GOT3 (cell line): ENCODE data around the gene PLCL1.

Source experiments
- DNase-seq: peaks from one replicate; lab custom pipeline; 2025; ENCODE audit warnings: mixed read lengths; lab: John Stamatoyannopoulos, UW

The PLCL1 gene

GRCh38 chr2:198115201-198115600 lies 310.8 kb downstream of the PLCL1 start:
- no peak for DNase-seq

- DNase-seq, result no peak
These were observed 312.4 kb downstream of the PLCL1 start for GRCh38 chr2:198116756-198117155.

GRCh38 chr2:198117406-198118041 lies 313.1 kb downstream of the PLCL1 start:
- no peak for DNase-seq

- no peak for DNase-seq
These were observed 323.2 kb downstream of the PLCL1 start for GRCh38 chr2:198127627-198128026.

- DNase-seq, result no peak
These were observed 325.2 kb downstream of the PLCL1 start for GRCh38 chr2:198129609-198130008.

DNA sequence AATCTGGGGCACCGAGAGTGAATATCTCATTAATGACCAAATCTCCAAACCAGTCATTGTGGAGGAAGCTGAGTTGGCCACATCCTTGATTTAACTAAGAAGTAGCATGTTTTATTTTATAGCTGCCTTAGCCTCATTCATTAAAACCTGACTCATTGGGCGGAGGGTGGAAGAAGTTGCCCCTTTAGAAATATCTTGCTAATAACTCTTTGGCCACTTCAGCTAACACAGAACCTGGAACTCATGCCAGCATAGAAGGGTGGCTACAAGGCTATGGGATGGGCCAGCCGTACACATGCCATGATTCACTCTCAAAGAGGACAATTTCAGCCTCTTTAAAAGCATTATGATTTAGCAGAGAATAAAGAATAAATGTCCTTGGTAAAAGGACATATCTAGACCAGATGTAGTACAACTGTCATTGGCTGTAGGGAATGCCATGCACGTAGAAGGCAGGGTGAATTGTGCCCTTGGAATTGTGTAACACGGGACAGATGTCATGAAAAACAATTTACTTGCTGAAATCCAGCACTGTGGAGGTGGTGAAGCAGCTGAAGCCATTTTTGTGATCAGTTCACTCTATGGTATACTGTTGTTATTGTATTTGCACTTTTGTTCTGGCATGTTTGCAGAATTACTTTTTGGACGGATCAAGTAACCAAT lies 330.0 kb downstream of the PLCL1 start:
- no peak for DNase-seq

DNA sequence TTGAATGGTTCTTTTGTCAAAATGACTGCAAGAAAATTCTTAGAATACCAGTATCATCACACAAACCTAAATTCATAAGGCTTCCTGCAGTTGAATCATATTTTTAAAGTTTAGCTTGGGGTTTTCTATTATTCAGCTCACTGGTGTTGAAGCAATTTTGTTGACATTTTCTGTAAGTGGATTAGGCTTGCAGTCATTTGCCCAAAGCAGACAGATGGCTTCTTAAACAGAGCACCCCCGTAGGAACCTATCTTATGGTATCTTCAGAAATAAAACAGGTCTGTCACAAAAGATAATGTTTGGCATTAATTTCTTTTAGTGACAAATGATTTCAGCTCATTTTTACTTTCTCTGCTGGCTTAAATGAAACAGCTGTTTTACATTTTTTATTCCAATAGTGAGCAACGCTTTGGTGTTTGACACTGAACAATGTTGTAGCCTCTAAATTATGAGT lies 331.1 kb downstream of the PLCL1 start:
- no peak for DNase-seq

DNA sequence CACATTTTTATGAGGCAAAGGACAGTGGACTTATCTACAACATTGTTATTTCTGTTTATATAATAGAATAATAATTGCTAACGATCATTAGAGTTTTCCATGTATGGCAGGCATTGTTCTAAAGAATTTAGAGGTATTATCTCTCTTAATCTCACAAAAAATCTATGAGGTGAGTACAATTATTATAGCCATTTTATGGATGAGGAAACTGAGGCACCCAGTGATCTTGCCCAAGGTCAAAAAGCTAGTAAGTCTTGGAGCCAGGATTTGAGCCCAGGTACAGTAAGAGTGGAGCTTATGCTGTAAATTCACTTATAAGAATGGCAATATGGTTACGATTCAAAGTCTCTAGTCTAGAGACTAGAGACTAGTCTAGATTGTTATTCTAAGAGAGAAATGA lies 331.7 kb downstream of the PLCL1 start:
- DNase-seq, result no peak

- DNase-seq, result no peak
These were observed 333.3 kb downstream of the PLCL1 start for GRCh38 chr2:198137733-198138132.

DNA sequence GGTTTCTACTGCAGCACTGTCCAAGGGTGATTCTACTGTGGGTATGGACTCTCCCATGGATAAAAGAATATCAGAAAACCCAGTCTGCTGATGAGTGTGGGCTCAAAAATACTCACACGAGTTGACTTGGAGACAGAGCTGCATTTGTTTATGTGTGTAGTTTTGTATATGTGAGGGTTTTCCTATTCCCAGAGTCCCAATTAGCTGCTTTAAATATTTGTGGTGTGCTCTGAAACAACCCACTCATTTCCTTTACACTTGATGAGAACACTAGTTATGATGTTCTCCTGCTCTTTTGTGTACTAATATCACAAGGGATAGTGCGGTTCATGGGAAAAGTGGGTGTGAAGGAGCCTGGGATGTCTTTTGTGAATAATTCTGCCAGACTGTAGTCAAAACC lies 337.3 kb downstream of the PLCL1 start:
- DNase-seq, result no peak

DNA sequence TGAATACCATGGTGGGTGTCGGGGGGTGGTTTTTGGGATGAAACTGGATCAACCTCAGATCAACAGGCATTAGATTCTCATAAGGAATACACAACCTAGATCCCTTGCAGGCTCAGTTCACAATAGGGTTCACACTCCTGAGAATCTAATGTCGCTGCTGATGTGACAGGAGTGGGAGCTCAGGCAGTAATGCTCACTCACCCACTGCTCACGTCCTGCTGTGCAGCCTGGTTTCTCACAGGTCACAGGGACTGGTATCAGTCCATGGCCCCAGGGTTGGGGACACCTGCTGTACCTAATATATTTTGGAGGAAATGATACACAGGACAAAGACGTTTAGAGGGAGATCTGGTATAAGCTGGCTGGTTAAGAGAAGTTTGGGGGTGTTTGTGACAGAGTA lies 338.8 kb downstream of the PLCL1 start:
- no peak for DNase-seq

DNA sequence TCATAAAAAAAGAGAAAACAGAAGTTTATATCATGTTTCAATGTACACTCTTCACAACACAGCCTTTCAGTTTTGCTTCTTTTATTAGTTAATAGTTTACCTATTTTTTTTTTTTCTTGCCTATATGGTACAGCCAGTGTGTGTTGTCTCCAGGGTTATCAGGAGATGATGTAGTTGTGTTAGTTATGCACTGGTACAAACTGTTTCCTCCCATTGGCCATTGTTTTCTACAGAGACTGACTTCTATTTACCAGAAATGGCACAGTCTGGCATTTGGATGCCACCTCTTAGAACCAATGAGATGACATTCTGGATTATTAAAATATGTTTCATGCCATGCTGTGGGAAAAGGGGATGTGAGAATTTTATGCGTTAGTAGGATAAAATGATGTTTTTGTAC lies 339.4 kb downstream of the PLCL1 start:
- no peak for DNase-seq

- no peak for DNase-seq
These were observed 340.3 kb downstream of the PLCL1 start for GRCh38 chr2:198144660-198145059.

GRCh38 chr2:198146346-198146940 lies 342.1 kb downstream of the PLCL1 start:
- no peak for DNase-seq

DNA sequence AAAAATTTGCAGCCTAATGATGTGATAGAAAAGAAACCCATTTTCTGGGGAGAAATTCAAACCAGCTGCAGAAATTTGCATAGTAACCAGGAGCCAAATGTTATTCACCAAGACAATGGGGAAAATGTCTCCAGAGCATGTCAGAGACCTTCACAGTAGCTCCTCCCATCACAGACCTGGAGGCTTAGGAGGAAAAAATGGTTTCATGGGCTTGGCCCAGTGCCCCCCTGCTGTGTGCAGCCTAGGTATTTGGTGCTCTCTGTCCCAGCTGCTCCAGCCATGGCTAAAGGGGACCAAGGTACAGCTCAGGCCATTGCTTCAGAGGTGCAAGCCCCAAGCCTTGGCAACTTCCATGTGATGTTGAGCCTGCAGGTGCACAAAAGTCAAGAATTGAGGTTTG lies 352.9 kb downstream of the PLCL1 start:
- DNase-seq, result no peak

DNA sequence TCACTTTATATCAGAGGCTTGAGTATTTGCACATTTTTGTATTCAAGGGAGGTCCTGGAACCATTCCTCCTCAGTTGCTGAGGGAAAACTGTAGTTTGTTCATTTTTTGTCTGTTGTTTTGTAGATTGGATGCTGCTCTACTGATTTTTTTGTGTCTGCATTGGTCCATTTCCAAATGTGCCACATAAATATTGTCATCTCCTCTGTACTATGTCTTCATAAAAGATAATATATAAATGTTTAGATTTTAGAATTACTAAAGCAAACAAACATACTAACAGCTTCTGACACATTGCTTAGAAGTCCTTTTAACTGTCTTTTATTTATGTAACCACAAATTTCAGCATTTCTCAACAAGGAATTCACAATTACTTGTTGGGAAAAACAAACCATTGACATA lies 356.8 kb downstream of the PLCL1 start:
- DNase-seq, result no peak

- DNase-seq, result no peak
These were observed 357.9 kb downstream of the PLCL1 start for GRCh38 chr2:198162276-198162675.

DNA sequence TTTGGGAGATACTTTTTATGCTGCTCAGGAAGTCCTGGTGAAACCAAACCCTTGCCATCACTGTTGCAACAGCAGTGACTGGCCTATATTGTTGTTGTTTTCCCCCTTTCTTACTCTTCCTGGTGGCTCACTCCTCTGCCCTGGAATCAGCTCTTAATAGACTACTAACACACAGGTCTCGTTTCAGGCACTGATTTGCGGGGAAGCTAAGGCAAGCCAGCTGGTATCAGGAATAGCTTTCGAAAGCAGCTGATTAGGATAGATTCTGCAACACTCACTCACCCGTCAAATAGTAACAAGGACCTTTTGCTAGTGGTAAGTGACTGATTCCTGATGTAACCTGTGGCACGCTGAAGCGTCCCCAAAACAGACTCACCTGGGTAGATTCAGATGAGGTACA lies 360.4 kb downstream of the PLCL1 start:
- DNase-seq, result no peak

DNA sequence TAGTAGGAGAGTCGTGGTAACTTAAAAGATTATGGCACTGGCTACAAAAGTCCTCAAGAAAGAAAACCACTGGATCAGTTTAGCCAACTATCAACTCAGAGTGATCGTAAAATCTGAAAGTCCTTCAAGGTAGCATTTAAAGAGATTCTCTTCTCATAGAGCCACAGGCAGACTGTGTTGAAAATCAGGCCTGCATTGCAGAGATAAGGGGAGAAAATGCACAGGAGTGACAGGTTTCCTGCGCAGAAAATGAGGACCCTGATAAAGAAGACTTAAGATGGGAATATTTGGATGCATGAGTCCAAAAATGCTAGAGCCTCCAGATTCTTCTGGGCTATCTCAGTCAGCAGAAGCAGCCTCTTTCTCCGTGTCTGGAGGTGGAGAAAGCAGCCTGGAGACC lies 360.9 kb downstream of the PLCL1 start:
- DNase-seq, result no peak

DNA sequence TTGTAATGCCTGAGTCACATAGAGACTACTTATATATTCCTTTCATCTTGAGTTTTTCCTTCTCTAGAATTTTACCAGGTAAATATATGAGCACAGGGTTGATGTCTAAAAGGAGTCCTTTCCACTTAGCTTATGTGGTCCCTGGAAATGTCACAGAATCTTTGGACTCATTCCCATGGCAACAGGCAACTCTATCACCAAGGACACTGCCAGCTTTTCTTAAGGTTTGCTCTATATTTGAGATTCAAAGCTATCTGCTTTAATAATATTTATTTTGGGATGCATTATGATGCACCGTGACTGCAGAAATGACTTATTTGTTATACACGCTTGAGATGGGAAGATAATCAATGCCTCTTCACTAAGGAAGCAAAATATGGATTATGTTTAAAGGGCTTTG lies 363.0 kb downstream of the PLCL1 start:
- DNase-seq, result no peak

- no peak for DNase-seq
These were observed 364.3 kb downstream of the PLCL1 start for GRCh38 chr2:198168651-198169050.

- DNase-seq, result no peak
These were observed 368.8 kb downstream of the PLCL1 start for GRCh38 chr2:198173242-198173641.

DNA sequence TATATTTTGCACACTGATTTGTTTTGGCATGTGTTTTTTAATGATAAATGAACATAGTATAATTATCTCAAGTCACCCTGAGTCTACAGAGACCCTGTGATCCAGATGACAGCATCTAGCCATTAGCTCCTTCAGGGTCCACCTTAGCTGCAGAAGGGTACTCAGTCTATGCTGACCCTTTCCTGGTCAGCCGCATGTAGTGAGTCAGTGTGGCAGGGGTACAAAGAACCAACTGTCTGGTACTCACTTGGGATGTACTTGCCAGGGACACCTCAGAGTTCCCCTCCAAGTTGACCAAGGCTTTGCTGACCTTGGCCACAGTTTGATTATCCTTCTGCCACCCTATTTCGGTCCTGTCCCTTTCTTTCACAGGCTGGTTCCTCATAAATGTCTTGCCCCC lies 369.5 kb downstream of the PLCL1 start:
- DNase-seq, result no peak

DNA sequence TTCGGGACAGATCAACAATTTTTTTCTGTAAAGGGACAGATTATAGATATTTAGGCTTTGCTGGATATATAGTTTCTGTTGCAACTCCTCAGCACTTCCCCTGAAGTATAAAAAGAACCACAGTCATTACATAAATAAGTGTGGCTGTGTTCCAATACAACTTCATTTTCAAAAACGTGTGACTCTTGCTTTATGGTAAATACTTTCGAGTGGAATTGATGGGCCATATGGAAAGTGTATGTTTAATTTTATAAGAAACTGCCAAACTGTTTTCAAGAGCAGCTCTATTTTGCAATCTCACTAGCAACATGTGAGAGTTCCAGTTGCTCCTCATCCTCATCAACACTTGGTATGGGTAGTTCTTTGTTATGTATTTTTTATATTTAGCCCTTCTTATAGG lies 370.9 kb downstream of the PLCL1 start:
- DNase-seq, result no peak
